Ascending aorta (tissue), 2 donors: ENCODE results near the gene IMMP2L. TPM values are rescaled to one million over a fixed set of nuclear protein-coding genes. Genes with fewer than 3 reads are reported as not detected.

Experiments
- DNase-seq, 2 donors: peaks; one replicate each; pipeline ENCODE4 v3.0.0-alpha.2; 2019; ENCODE audit warnings: low spot score in 2 of 2
- H3K27ac ChIP-seq, 2 donors: fragments of 200-600 bp; sonication (generic); one replicate each; pipeline ENCODE4 v1.5.1; 2016 to 2017; ENCODE audit warnings: mild to moderate bottlenecking in 1 of 2
- H3K27me3 ChIP-seq: fragments of 200-600 bp; sonication (generic); one replicate; pipeline ENCODE4 v1.5.1; 2017
- H3K36me3 ChIP-seq, 2 donors: fragments of 200-600 bp; sonication (generic); one replicate each; pipeline ENCODE4 v1.5.1; 2016
- H3K4me1 ChIP-seq, 2 donors: fragments of 200-600 bp; sonication (generic); one replicate each; pipeline ENCODE4 v1.5.1; 2016 to 2017; ENCODE audit warnings: mild to moderate bottlenecking in 1 of 2
- H3K4me3 ChIP-seq, 2 donors: fragments of 200-600 bp; sonication (generic); one replicate each; pipeline ENCODE4 v1.5.1; 2016 to 2017; ENCODE audit warnings: mild to moderate bottlenecking in 1 of 2
- H3K9me3 ChIP-seq, 2 donors: fragments of 200-600 bp; sonication (generic); one replicate each; pipeline ENCODE4 v1.5.1; 2016
- intact Hi-C: fragments of 100-400 bp; cut with DNase I; formaldehyde crosslinking; loops from one replicate; pipeline ENCODE4 v1.15.1; 2023
- total RNA-seq: library from RNA; depleted of rRNA; stranded (reverse); fragments of >200 nt; gene quantifications from one replicate; pipeline ENCODE4 v1.1.0, GENCODE V29; 2016
- TF ChIP-seq, protein P1 (sequence below), 3 experiments: fragments of 200-600 bp in 2 of 3; fragments of 450-650 bp in 1 of 3; sonication (generic) in 2 of 3; IDR thresholded peaks; one replicate each; pipeline ENCODE4 v1.5.1; 2016 to 2019; ENCODE audit warnings: antibody characterized with exemption in 3 of 3, mild to moderate bottlenecking in 1 of 3, moderate library complexity in 1 of 3

The IMMP2L gene
- total RNA-seq, 1 donor from 2014 or later: 143 TPM

DNA sequence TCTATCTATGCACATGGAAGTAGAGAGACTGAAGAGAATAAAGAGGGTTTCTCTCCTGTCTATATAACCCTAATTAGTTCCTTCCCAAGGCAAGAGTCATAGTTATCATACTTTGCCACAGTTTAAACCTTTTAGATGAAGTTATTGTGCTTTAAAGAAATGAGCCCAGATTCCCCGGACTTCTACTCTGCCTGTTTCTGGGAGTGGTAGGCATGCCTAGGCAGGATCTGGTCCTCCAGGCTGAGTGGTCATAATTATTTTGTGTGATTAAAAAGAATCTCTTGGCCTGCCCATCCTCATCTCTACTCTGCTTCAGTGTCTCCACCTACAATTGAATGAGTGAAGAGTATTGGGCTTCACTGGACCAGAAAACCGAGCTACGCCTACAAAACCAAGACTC lies 179.2 kb downstream of the IMMP2L start:
- no peaks in the 10 kb centered on the region for H3K27me3 ChIP-seq

DNA sequence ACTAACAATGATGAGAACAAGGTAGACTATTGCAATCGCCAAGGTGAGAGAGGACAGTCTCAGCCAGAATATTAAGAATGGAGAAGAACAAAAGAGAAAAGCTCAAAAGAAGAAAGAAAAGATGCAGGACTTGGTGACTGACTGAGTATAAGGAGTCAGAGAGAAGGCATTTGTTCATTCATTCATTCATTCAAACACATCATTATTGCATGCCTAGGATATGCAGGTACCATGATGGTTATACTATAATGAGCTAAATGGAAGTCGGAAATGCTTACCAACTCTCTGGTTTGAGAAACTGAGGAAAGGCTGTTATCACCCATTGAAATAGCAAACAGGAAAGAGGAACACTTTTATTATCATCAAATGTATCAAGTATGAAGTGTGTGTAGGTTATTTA lies 180.7 kb downstream of the IMMP2L start:
- no peaks in the 10 kb centered on the region for H3K4me1 ChIP-seq
- TF ChIP-seq, protein P1, sequence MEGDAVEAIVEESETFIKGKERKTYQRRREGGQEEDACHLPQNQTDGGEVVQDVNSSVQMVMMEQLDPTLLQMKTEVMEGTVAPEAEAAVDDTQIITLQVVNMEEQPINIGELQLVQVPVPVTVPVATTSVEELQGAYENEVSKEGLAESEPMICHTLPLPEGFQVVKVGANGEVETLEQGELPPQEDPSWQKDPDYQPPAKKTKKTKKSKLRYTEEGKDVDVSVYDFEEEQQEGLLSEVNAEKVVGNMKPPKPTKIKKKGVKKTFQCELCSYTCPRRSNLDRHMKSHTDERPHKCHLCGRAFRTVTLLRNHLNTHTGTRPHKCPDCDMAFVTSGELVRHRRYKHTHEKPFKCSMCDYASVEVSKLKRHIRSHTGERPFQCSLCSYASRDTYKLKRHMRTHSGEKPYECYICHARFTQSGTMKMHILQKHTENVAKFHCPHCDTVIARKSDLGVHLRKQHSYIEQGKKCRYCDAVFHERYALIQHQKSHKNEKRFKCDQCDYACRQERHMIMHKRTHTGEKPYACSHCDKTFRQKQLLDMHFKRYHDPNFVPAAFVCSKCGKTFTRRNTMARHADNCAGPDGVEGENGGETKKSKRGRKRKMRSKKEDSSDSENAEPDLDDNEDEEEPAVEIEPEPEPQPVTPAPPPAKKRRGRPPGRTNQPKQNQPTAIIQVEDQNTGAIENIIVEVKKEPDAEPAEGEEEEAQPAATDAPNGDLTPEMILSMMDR (IDR thresholded peaks at IDR 0.05): no peak
- DNase-seq: no peak
- intact Hi-C loops: no loop called here
- no peaks in the 10 kb centered on the region for H3K36me3 ChIP-seq
- no peaks in the 10 kb centered on the region for H3K9me3 ChIP-seq
- H3K4me3 ChIP-seq: no peak overlapping the region
- H3K27me3 ChIP-seq: no peaks in the 10 kb centered on the region
- H3K27ac ChIP-seq: no peak overlapping the region

More for the DNA sequence above, 179.2 kb downstream of the IMMP2L start:
- DNase-seq: no peak
- intact Hi-C loops: no loop called here
- Histone ChIP-seq H3K4me1 (no peaks in the 10 kb centered on the region), H3K36me3 (no peaks in the 10 kb centered on the region), H3K9me3 (no peaks in the 10 kb centered on the region), H3K4me3 (no peak overlapping the region), H3K27ac (no peak overlapping the region)
- TF ChIP-seq, protein P1 (IDR thresholded peaks at IDR 0.05): no peak

DNA sequence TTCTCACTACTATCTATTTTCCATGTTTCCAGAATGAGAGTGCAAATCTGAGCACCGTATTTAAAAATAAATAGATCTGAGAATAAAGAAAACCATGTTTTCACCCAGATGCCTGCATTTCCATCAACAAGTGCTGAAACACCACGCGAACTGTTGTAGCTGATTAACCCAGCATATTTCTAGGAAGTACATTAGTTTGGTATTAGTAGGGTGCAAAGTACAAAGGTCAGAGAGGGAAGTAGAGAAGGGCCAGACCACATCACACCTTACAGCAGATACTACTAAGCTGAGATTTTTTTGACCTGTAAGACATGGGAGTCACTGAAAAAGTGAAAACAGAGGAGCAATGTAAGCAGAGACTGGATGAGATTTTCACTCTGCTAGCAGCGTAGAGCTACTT lies 181.3 kb downstream of the IMMP2L start:
- H3K4me3 ChIP-seq: no peak overlapping the region
- no peak for DNase-seq
- H3K27ac ChIP-seq: no peak overlapping the region
- H3K9me3 ChIP-seq: no peaks in the 10 kb centered on the region
- H3K36me3 ChIP-seq: no peaks in the 10 kb centered on the region
- intact Hi-C loops: no loop called here
- TF ChIP-seq, protein P1 (IDR thresholded peaks at IDR 0.05): no peak
- no peaks in the 10 kb centered on the region for H3K27me3 ChIP-seq
- H3K4me1 ChIP-seq: no peaks in the 10 kb centered on the region

DNA sequence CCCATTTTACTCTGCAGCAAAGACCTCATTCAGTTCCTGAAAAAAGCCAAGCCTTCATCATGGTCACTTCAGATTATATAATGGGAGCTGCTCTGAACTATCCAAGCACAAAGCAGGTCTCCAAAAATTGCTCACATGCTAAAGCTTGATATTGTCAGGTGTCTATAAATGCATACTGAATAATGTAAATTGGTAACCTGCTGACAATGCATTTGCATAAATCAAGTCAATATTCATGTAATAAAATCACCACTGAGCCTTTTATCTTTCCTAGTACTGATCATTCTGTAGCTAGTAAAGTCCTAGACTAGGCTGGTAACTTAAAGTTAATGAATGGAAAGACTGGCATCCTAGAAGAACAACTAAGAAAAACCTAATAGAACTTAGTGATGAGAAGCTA lies 188.3 kb downstream of the IMMP2L start:
- Histone ChIP-seq H3K4me1 (no peaks in the 10 kb centered on the region), H3K4me3 (no peak overlapping the region), H3K36me3 (no peaks in the 10 kb centered on the region), H3K9me3 (no peaks in the 10 kb centered on the region), H3K27me3 (no peaks in the 10 kb centered on the region), H3K27ac (no peak overlapping the region)
- DNase-seq: no peak
- TF ChIP-seq, protein P1 (IDR thresholded peaks at IDR 0.05): no peak
- intact Hi-C loops: no loop called here

DNA sequence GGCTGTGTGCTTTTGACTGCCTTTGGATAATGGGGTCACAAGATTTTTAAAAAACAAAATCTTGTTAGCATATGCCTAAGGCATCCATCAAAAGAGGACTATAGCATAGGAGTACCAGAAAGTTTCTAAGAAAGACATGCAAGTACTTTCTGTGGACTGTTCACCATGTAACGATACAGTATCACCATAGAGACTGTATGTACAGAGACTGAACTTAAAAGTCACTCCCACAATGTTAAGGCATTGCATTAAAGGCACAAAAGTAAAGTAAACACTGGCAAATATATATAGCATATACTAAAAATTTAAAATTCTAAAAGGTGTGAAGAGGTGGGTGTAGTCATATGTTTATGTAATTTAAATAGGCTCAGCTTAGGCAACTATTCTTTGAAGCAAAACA lies 190.9 kb downstream of the IMMP2L start:
- H3K27me3 ChIP-seq: no peaks in the 10 kb centered on the region
- H3K9me3 ChIP-seq: no peaks in the 10 kb centered on the region
- no peak overlapping the region for H3K4me3 ChIP-seq
- no peak for DNase-seq
- TF ChIP-seq, protein P1 (IDR thresholded peaks at IDR 0.05): no peak
- H3K4me1 ChIP-seq: no peaks in the 10 kb centered on the region
- H3K27ac ChIP-seq: no peak overlapping the region
- intact Hi-C loops: no loop called here
- no peaks in the 10 kb centered on the region for H3K36me3 ChIP-seq

DNA sequence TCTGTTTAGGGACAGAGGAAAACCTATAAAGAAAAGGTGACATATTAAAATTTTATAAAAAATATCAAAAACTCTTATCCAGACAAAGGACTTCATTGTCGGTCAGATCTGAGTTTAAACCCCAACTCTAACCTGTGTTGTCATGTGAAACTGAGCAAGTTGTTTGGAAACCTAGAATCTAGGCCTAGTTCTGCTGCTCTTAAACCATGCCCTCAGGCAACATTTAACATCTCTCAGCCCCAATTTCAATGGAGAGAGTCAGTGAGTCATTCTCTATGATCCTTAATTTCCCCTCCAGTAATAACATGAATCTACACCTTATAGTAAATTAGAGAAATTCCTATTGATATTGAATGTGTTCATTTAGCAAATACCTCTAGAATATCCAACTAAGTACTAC lies 192.3 kb downstream of the IMMP2L start:
- Histone ChIP-seq H3K27ac (no peak overlapping the region), H3K9me3 (no peaks in the 10 kb centered on the region), H3K4me3 (no peak overlapping the region), H3K36me3 (no peaks in the 10 kb centered on the region), H3K4me1 (no peaks in the 10 kb centered on the region), H3K27me3 (no peaks in the 10 kb centered on the region)
- DNase-seq: no peak
- intact Hi-C loops: no loop called here
- TF ChIP-seq, protein P1 (IDR thresholded peaks at IDR 0.05): no peak
